ENCODE data around the gene FGF12. TPM values are rescaled to one million over a fixed set of nuclear protein-coding genes. Genes with fewer than 3 reads are reported as not detected.

The FGF12 gene
- total RNA-seq, 1 experiment from 2014 or later = 0.51 TPM

DNA sequence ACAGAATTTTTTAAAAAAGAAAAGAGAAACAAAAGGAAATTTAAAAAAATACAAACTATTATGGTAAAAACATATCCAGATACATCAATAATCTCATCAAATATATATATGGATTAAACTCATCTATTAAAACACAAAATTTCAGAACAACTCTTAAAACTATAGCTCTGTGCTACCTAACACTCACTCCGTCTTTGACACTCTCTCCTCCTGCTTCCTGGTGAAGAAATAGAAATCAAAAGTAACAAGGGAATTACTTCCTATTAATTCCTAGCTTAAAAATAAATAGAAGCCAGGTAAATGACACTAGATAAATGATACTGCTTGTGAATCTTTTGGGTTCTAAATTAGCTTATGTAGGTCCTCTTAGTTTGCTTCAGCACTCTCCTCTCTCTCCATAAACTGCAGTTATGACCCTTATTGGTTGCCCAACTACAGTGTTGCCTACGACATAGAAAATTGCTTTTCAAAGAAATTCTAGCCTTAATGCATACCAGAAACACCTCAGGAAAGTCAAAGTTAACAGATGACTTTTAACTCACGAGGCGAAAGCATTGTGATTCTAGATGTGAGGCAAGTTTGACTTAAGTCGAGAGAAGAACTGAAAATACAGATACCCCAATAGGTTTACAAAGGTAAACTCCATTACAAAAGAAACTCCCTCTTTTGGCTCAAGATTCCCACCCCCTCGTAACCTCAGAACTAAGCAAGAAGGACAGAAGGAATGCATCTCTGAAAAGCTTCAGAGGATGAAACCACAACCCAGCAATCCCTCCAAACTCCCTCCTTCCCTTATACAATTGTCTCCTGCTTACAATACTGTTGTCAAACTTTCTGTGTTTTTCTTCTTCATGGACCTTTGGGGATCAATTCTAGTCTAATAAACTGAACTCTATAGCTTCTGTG, 394.7 kb downstream of the FGF12 start:
- Histone ChIP-seq H3K27me3 (ENCODE audit: control insufficient read depth, insufficient read depth, low read length) (no peaks in the 10 kb centered on the region), H3K4me3 (ENCODE audit: low read depth in 2 of 2, low read length in 2 of 2) (no peak overlapping the region), H3K4me1 (ENCODE audit: control insufficient read depth, insufficient read depth, low read length) (no peaks in the 10 kb centered on the region), H3K9me3 (ENCODE audit: control insufficient read depth, insufficient read depth, low read depth, low read length) (no peaks in the 10 kb centered on the region), H3K27ac (ENCODE audit: low read length) (no peak overlapping the region), H3K36me3 (ENCODE audit: control insufficient read depth, insufficient read depth, low read length) (no peaks in the 10 kb centered on the region)
- in situ Hi-C loops (cut with HindIII; ENCODE audit: low pct_unique_long_range_greater_than_20kb, low sequenced_read_pairs) (no loop called here), intact Hi-C loops (cut with micrococcal nuclease; ENCODE audit: unreplicated experiment) (no loop called here)
- ChIA-PET POLR2A (no interaction called here), CTCF (no interaction called here)
- TF ChIP-seq TCF7L2 (IDR thresholded peaks at IDR 0.05; ENCODE audit: low read depth, low read length) = no peak
- TF ChIP-seq, protein P1, sequence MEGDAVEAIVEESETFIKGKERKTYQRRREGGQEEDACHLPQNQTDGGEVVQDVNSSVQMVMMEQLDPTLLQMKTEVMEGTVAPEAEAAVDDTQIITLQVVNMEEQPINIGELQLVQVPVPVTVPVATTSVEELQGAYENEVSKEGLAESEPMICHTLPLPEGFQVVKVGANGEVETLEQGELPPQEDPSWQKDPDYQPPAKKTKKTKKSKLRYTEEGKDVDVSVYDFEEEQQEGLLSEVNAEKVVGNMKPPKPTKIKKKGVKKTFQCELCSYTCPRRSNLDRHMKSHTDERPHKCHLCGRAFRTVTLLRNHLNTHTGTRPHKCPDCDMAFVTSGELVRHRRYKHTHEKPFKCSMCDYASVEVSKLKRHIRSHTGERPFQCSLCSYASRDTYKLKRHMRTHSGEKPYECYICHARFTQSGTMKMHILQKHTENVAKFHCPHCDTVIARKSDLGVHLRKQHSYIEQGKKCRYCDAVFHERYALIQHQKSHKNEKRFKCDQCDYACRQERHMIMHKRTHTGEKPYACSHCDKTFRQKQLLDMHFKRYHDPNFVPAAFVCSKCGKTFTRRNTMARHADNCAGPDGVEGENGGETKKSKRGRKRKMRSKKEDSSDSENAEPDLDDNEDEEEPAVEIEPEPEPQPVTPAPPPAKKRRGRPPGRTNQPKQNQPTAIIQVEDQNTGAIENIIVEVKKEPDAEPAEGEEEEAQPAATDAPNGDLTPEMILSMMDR (IDR thresholded peaks at IDR 0.05) = no peak
- no peak for TF ChIP-seq POLR2AphosphoS5 (IDR thresholded peaks at IDR 0.05; ENCODE audit: low read depth, low read length)
- TF ChIP-seq, protein P2, sequence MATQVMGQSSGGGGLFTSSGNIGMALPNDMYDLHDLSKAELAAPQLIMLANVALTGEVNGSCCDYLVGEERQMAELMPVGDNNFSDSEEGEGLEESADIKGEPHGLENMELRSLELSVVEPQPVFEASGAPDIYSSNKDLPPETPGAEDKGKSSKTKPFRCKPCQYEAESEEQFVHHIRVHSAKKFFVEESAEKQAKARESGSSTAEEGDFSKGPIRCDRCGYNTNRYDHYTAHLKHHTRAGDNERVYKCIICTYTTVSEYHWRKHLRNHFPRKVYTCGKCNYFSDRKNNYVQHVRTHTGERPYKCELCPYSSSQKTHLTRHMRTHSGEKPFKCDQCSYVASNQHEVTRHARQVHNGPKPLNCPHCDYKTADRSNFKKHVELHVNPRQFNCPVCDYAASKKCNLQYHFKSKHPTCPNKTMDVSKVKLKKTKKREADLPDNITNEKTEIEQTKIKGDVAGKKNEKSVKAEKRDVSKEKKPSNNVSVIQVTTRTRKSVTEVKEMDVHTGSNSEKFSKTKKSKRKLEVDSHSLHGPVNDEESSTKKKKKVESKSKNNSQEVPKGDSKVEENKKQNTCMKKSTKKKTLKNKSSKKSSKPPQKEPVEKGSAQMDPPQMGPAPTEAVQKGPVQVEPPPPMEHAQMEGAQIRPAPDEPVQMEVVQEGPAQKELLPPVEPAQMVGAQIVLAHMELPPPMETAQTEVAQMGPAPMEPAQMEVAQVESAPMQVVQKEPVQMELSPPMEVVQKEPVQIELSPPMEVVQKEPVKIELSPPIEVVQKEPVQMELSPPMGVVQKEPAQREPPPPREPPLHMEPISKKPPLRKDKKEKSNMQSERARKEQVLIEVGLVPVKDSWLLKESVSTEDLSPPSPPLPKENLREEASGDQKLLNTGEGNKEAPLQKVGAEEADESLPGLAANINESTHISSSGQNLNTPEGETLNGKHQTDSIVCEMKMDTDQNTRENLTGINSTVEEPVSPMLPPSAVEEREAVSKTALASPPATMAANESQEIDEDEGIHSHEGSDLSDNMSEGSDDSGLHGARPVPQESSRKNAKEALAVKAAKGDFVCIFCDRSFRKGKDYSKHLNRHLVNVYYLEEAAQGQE (IDR thresholded peaks at IDR 0.05; ENCODE audit: insufficient read depth in 1 of 2, low read depth in 2 of 2, low read length in 1 of 2) = no peak
- no peak for TF ChIP-seq SIN3A (IDR thresholded peaks at IDR 0.05; ENCODE audit: borderline replicate concordance, insufficient read depth, low read depth, low read length)
- no TSS peak for BruUV-seq (replicated peaks)
- ATAC-seq = no peak
- no peak for DNase-seq (ENCODE audit: low read depth, low spot score)

DNA sequence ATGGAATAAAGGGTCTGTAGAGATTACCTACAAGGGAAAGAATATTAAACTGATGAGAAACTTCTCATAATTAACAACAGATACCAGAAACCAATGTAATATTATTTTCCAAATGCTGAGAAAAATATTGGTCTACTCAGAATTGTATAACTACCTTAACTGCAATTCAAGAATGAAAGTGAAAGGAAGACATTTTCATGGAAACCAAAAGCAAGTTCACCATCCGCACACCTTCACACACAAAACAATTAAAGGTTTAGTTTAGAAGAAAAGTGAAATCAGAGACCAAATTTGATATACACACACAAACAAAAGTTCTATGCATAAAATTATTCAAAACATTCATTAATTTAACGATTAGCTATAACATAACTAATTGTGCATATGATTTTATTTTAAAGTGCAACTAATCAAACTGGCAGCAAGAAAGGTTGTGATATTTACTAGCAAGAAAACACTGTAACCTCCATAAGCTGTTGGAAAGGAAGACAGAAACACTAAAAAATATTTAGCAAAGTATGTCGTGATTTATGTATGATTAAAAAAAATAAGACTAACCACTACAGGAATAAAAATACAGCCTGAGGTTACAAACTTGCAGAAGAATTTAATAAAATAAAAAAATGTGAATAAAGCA, 395.5 kb downstream of the FGF12 start:
- H3K36me3 ChIP-seq (ENCODE audit: control insufficient read depth, insufficient read depth, low read length) = no peaks in the 10 kb centered on the region
- H3K27me3 ChIP-seq (ENCODE audit: control insufficient read depth, insufficient read depth, low read length) = no peaks in the 10 kb centered on the region
- no peak overlapping the region for H3K4me3 ChIP-seq (ENCODE audit: low read depth in 2 of 2, low read length in 2 of 2)
- intact Hi-C loops (cut with micrococcal nuclease; ENCODE audit: unreplicated experiment) = no loop called here
- DNase-seq (ENCODE audit: low read depth, low spot score) (no peak), ATAC-seq (no peak)
- POLR2A ChIA-PET = no interaction called here
- no peaks in the 10 kb centered on the region for H3K9me3 ChIP-seq (ENCODE audit: control insufficient read depth, insufficient read depth, low read depth, low read length)
- BruUV-seq (replicated peaks) = no TSS peak
- H3K4me1 ChIP-seq (ENCODE audit: control insufficient read depth, insufficient read depth, low read length) = no peaks in the 10 kb centered on the region
- no peak overlapping the region for H3K27ac ChIP-seq (ENCODE audit: low read length)
- TF ChIP-seq TCF7L2 (IDR thresholded peaks at IDR 0.05; ENCODE audit: low read depth, low read length) (no peak), SIN3A (IDR thresholded peaks at IDR 0.05; ENCODE audit: borderline replicate concordance, insufficient read depth, low read depth, low read length) (no peak), POLR2AphosphoS5 (IDR thresholded peaks at IDR 0.05; ENCODE audit: low read depth, low read length) (no peak)
- TF ChIP-seq, protein P2 (IDR thresholded peaks at IDR 0.05; ENCODE audit: insufficient read depth in 1 of 2, low read depth in 2 of 2, low read length in 1 of 2) = no peak
- TF ChIP-seq, protein P1 (IDR thresholded peaks at IDR 0.05) = no peak
- in situ Hi-C loops (cut with HindIII; ENCODE audit: low pct_unique_long_range_greater_than_20kb, low sequenced_read_pairs) = no loop called here
- CTCF ChIA-PET = no interaction called here

Data from Panc1 (cell line).